GM12872 (cell line): Measurements from ENCODE around the gene ZNF385B.

ENCODE experiments used
- TF ChIP-seq, protein P1 (sequence below): IDR thresholded peaks from 3 replicates; pipeline ENCODE4 v1.5.1; 2011; ENCODE audit warnings: low read depth, mild to moderate bottlenecking, low read length, moderate library complexity; ENCODE audit not compliant: insufficient read depth

ZNF385B gene

DNA sequence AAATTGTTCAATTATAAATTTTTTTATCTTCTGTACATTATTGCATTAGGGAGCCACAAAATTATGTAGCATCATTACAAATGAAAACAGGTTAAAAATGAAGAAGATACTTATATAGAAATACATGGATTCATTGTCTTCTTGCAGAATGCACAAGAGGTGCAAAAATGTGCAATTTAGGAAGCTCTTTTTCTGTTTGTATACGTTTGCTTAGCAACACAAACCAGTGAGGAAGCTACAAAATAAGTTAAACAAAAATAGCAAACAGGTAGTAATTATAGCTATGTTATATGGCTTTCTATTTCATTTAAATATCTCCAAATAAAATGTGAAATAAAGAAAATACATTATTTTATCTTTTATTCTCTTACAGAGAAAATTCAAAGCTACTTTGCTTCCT is 419.2 kb downstream of the ZNF385B start:
- TF ChIP-seq, protein P1, sequence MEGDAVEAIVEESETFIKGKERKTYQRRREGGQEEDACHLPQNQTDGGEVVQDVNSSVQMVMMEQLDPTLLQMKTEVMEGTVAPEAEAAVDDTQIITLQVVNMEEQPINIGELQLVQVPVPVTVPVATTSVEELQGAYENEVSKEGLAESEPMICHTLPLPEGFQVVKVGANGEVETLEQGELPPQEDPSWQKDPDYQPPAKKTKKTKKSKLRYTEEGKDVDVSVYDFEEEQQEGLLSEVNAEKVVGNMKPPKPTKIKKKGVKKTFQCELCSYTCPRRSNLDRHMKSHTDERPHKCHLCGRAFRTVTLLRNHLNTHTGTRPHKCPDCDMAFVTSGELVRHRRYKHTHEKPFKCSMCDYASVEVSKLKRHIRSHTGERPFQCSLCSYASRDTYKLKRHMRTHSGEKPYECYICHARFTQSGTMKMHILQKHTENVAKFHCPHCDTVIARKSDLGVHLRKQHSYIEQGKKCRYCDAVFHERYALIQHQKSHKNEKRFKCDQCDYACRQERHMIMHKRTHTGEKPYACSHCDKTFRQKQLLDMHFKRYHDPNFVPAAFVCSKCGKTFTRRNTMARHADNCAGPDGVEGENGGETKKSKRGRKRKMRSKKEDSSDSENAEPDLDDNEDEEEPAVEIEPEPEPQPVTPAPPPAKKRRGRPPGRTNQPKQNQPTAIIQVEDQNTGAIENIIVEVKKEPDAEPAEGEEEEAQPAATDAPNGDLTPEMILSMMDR = no peak

DNA sequence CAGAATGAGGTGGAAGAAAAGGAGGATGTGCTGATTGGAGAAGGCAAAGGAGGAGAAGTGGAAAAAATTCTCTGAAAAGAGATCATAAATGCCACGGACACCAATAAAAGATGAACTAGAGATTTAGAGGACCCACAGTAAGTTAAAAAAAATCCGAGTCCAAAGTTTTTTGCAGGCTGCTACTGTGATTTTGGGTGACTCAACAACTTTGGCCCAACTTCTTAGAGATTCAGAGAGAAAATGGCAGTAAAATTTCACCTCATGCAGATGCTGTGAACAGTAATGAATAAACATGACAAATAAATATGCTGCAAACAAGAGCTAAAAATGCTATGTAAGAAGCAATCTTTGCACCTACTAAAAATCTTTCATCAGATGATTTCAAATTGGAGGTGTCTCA is 419.9 kb downstream of the ZNF385B start:
- TF ChIP-seq, protein P1 = no peak

DNA sequence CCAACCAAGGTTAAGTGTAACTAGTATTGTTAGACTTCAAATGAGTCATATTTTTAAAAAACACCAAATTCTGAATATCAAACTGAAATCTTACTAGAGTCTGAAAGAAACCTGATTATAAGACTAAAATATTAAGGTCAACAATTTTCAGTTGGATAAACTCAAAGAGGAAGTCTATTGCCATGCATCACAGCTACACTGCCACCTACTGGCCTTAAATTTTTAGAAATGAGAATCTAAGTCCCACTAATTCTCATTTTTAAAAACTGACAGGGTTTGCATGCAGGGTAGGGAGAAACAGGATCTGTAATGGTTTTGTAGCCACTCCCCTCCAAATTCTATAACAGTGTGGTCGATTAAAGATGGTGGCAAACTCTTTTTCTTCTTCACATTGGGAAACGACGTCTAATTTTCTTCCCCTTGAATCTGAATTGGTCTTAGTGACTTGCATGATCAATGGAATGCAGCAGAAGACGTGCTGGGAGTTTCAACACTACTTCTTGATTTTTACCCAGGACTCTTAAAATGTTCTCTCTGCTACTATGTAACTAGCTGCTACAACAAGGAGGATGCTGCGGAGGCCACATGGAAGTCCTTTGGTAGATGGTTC is 420.7 kb downstream of the ZNF385B start:
- TF ChIP-seq, protein P1 = peak; percentile 61

DNA sequence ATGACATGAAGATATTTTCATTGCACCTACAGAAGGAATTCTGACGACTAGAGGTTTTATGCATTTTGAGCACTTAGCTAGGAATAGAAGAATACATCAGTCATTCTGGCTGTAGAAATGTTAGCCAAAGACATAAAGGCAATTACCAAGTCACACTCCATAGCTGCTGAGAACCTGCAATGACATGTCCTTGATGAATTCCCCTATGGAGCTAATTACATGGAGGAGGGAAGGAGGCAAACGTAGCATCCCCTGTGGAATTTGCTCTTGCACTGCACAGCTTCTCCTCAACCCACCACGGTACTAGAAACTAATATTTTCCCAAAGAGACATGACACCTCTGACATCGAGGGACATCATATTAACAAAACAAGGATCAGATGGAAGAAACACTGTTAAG is 422.8 kb downstream of the ZNF385B start:
- TF ChIP-seq, protein P1 = no peak

DNA sequence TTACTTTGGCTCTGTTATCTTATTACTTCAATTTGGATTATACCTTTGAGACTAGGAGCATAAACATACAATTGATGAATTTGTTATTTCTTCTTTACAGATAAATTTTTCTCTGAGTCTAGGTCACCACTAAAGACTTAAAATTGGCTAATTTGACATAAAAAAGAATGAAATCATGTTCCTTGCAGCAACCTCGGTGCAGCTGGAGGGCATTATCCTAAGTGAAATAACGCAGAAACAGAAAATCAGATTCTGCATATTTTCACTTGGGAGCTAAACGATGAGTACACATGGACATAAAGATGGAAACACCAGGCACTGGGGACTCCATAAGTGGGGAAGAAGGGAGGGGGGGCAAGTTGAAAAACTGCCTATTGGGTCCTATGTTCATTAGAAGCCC is 424.0 kb downstream of the ZNF385B start:
- TF ChIP-seq, protein P1 = no peak

DNA sequence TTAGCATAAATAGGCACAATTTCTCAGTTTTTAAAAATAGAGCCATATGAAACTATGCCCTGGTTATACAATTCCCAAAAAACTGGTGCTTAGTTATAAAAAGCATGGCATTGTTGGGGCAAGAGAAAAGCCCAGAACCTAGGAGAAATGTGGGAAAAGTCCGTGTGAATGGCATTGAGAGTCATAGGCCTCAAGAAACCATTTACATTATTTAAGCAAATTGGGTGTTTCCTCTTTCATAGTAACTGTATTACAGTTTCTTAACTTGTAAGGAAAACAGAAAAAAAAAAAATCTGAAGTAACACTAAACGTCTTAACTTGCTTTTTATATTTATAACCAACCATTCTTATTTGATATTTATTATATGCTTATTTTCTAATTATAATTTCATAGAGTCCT is 425.8 kb downstream of the ZNF385B start:
- TF ChIP-seq, protein P1 = no peak

DNA sequence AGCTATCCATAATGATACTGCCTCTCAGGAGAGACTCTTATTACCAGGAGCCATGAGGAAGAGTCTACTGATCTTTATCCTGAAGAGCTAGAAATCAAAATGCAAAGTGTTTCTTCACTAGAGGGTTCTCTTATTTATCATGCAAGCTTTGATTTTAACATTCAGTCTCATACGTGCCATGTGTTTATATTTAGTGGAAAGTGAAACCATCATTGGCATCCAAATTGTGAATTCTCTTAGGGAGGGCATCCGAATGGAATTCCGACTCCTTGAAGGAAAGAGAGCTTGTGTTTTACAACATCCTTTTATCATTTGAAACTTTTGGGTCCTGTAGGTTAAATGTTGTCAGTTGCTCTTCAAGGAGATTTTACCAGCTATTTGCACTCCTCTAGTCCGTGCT is 426.4 kb downstream of the ZNF385B start:
- TF ChIP-seq, protein P1 = no peak
